ENCODE measurements around the gene STK25.

Gene STK25

GRCh38 chr2:241508240-241509154 is at the start of gene STK25:
Gene STK25, minus strand, starts transcription at chr2:241508584. Its CDS starts 549 bp downstream, at chr2:241508035.
- intact Hi-C loops (cut with DNase I), result loop anchor here (2.0 to 10.0 kb wide), 4 partner anchors 50 to 194 kb away; partner anchors contain the start of genes ATG4B, BOK, FARP2 and HDLBP
- peak; percentile 93 to 99 (median 98) for DNase-seq

GRCh38 chr2:241556746-241557145 is 48.4 kb upstream of the STK25 start:
- intact Hi-C loops (cut with DNase I), result no loop called here
- no peak for DNase-seq

DNA sequence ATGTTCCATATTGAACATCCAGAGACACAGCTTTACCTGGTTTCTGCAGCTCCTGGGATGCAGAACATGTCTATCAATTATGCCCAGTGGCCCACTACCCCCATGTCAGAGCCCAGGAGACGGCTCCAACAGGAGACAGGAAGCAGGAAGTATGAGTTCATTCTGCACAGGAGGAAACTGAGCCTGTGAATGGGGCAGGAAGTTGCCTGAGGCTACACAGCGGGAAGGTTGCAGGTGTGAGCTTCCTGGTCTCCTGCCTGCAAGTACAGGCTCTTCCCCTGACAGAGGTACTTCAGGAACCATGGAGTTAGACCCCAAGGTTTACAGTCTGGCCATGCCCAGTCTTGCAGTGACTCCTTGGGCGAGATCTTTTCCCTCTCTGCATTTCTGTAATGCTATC is 47.3 kb upstream of the STK25 start:
- intact Hi-C loops (cut with DNase I), result no loop called here
- DNase-seq, result no peak

DNA sequence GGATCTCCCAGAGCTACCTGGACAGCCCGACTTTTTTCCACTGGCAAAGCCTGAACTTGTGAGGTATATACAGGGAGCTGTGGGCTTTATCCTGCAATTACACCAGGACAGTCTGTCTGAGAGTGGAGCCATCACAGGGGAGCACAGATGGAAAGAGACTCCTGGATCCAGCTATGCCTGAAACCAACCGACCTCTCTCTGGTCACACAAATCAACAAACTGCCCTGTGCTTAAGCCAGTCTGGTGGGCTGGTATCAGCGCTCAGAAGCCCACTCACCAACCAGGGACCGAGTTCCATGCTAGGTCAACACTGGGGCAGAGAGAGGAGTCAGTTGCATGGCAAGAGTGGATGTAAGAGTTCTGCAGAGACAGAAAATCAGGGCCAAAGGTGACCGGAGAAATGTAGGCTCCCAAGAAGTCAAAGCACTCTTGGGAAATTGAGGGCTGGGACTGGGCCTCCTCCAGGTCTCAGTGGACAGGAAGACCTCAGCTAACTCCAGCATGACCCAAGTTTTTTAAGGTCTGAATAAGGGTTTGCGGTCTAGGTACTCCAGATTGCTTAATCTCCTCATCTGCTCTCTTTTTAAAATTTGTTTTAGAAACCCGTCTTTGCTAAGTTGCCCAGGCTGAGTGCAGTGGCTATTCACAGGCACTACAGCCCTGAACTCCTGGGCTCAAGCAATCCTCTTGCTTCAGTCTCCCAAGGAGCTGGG is 46.4 kb upstream of the STK25 start:
- intact Hi-C loops (cut with DNase I), result no loop called here

DNA sequence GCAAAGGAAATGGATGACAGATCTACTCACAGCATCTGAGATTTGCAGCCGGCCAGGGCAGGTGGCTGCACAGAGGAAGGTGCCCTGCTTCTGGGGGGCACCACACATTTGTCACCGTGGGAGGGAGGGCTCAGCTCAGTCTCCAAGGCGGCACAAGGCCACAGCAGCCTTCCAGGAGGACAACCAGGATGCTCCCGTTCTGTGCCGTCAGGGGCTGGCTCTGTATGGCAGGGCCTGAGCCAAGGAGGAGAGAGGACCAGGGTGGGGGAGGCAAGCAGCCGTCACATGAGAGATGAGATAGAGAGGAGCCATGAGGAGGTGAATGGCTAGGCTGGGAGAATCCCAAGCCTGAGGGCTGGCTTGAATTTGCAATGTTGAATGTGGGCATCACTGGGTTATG is 45.6 kb upstream of the STK25 start:
- DNase-seq, result no peak
- intact Hi-C loops (cut with DNase I), result no loop called here

More for the DNA sequence above, 46.4 kb upstream of the STK25 start:
- DNase-seq, result no peak

DNA sequence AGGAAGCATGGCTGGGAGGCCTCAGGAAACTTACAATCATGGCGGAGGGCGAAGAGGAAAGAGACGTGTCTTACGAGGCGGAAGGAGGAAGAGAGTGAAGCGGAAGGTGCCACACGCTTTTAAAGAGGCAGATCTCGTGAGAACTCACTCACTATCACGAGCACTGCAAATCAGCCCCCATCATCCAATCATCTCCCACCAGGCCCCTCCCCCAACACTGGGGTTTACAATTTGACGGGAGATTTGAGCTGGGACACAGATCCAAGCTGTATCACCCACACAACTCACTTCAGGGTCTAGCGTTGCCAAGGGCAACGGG is 45.1 kb upstream of the STK25 start:
- intact Hi-C loops (cut with DNase I), result no loop called here
- no peak for DNase-seq

DNA sequence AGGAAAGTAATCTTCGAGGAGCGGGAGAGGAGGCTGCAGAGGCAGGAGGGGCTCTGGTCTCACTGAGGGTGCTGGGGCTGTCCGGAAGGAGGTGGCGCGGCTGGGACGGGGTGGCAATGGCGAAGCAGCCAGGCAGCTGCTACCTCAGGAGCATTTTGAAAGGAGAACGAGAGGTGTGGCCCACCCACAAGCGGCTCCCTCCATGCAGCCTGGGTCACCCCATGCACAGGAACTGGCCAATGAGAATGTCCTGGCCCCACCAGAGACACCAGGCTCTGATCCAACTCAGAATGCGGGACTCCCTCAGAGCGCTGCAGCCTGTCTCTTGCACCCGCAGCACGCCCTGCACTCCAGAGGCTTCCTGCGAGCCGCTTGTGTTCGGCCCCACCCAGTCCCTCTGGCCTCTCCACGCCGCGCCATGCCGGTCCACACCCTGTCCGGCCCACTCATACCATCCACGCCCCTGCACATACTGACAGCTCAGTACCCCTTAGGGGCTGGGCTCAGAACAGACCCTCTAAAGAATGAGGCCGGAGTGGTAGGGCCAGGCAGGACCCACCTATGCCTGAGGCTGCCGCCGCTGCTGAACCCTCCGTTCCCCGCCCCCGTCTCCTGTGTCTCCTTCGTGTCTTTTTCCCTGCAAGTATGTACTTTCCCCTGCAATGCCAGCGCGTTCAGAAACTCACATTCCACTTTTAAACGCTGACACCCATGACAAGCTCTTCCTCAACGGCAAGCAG is 43.8 kb upstream of the STK25 start:
- DNase-seq, result no peak
- intact Hi-C loops (cut with DNase I), result no loop called here

- DNase-seq, result no peak
- intact Hi-C loops (cut with DNase I), result no loop called here
Observed at GRCh38 chr2:241551599-241551997, 43.2 kb upstream of the STK25 start.

DNA sequence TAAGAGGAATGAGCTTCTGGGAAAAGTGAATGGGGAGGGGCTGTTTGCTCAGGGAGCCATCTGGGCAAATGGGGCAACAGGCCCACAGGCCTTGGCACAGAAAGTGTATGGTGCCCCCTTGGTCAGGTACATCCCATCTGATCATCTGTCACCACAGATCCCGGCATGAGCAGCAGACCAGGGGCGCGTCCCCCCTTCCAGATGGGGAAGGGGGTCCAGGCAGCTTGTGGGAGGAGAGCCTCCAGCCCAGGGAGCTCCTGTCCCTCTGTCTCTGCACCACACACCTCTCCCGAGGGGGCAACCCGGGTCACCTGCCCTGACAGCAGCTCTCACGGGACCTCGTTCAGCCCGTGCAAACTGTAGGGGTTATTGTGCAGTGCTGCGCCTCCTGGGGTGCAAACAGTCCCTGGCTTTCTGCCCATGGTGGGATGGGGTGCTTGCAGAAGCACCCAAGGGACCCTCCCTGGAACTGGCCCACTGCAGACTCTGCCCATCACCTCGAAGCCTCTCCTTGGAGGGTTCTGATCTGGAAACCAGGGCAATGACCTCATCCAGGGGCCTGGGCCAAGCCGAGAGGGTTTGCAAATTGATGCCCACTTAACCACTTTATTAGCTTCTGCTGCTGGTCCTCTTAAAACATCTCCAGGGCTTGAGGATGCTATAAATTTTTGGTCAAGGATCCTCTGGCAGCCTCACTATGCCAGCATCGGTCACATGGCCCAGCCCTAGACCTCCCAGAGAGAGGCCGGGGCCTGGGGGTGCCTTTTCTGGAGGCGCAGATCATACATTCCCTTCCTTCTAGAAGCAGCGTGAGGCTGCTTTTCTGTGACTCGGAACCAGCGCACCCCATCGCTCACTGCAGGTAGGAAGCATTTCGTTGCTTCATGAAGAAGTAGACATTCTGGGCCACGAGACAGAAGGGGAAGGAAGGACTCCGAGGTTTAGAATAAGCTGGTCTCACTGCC is 42.5 kb upstream of the STK25 start:
- no peak for DNase-seq
- intact Hi-C loops (cut with DNase I), result no loop called here

GRCh38 chr2:241548451-241548835 is 40.1 kb upstream of the STK25 start:
- intact Hi-C loops (cut with DNase I), result no loop called here
- no peak for DNase-seq

- intact Hi-C loops (cut with DNase I), result no loop called here
- no peak for DNase-seq
Observed at GRCh38 chr2:241547781-241548450, 39.5 kb upstream of the STK25 start.

- intact Hi-C loops (cut with DNase I), result no loop called here
- peak in 13 of 42 donors; percentile 40 to 74 (median 49) for DNase-seq
Observed at GRCh38 chr2:241546771-241547498, 38.6 kb upstream of the STK25 start.

- no peak for DNase-seq
- intact Hi-C loops (cut with DNase I), result no loop called here
Observed at GRCh38 chr2:241545523-241546473, 37.4 kb upstream of the STK25 start.

DNA sequence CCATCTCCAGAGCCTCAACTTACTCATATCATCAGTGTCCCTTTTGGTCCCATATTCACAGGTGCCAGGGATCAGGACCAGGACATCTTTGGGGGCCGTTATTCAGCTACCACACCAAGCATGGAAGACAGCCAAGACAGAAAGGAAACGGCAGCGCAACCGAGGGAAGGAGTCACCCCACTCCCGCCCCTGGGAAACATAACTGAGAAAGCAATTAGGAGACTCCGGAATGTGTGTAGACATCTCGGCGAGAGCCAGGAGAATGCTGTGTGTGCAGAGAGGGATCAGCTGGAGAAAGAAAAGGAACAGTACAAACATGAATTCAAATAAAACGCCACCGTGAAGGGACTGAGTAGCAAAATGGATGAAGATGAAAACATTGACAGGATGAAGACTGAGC is 36.7 kb upstream of the STK25 start:
- DNase-seq, result no peak
- intact Hi-C loops (cut with DNase I), result no loop called here

- DNase-seq, result peak in 13 of 42 donors; percentile 26 to 63 (median 35)
- intact Hi-C loops (cut with DNase I), result no loop called here
Observed at GRCh38 chr2:241542278-241542605, 33.9 kb upstream of the STK25 start.

DNA sequence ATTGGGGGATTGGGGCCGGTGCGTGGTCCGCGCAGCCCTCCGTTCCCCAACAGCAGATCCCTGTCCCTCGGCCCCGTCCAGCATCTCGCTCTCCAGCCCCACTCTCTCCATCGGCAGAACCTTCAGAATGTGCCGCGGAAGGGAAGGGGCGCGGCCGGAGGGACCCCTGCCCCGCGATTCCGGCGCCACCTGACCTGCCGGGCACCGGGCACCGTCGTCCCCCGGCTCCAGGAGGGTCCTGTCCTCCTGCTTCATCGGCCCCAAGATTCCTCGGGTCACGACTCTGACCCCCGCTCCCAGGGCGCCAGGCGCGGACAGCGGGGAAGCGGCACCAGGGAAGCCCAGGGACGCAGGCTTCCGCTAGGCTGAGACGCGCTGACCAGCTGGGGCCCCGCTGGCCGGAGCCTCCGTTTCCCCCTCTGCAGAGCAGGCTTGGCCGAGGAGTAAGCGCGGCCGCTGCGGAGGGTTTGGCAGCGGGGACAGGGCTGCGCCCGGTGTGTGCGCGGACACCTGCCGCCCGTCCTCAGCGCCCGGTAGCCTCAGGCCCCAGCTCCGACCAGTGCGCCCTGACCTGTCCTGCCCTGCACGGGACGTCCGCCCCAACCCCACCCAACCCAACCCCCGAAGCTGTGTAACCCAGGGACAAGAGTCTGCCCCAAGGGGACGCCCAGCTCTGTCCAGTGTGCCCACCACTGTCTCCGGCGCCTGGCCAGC is 33.3 kb upstream of the STK25 start:
- no peak for DNase-seq
- intact Hi-C loops (cut with DNase I), result no loop called here

Measured in head of caudate nucleus (tissue), 42 donors.